Upper lobe of left lung (tissue), 4 donors: ENCODE measurements around the gene FRAT1.

Experiments
- CTCF ChIP-seq, 6 experiments: fragments of 450-650 bp in 4 of 6; fragments of 200-600 bp in 2 of 6; sonication (generic) in 2 of 6; IDR thresholded peaks; one replicate each; pipeline ENCODE4 v1.5.1; 2016 to 2019; ENCODE audit warnings: antibody characterized with exemption in 6 of 6
- EP300 ChIP-seq, 4 donors: sonication (generic); formaldehyde crosslinking; IDR thresholded peaks; one replicate each; pipeline ENCODE4 v1.5.1; 2017; ENCODE audit warnings: antibody characterized with exemption in 4 of 4, control low read depth in 2 of 4
- POLR2A ChIP-seq, 4 donors: fragments of 450-650 bp; IDR thresholded peaks; one replicate each; pipeline ENCODE4 v1.5.1; 2016 to 2017; ENCODE audit warnings: antibody characterized with exemption in 4 of 4, mild to moderate bottlenecking in 2 of 4
- POLR2AphosphoS5 ChIP-seq, 2 donors: sonication (generic); formaldehyde crosslinking; IDR thresholded peaks; one replicate each; pipeline ENCODE4 v1.5.1; 2017; ENCODE audit warnings: antibody characterized with exemption in 2 of 2

GRCh38 chr10:97270523-97271154 is 48.4 kb upstream of the FRAT1 start:
- TF ChIP-seq CTCF (IDR thresholded peaks at IDR 0.05) (no peak), POLR2A (IDR thresholded peaks at IDR 0.05) (no peak), POLR2AphosphoS5 (IDR thresholded peaks at IDR 0.05) (no peak), EP300 (IDR thresholded peaks at IDR 0.05) (no peak)
